ENCODE measurements around the gene SLC39A6.

DNA sequence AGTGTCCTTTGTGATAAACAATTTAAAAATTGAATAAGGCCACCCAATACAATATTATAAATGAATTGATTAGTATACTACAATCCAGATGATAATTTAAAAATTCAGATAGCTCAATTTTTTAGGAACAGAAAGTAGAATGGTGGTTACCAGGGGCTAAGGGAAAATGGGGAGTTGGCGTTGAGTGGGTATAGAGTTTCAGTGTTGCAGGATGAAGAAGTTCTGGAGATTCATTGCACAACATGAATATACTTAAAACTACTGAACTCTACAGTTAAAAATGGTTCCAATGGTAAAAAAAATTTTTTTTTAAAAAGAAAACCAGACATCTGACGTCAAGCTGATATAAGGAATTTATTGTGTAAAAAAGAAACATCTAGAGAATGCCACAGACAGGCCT, 20.9 kb downstream of the SLC39A6 start:
- TF ChIP-seq CTCF (IDR thresholded peaks at IDR 0.05; ENCODE audit: extremely low read depth in 1 of 2, insufficient read depth in 1 of 2, low read depth in 1 of 2, low read length in 2 of 2): no peak
- no peak for TF ChIP-seq POLR2A (IDR thresholded peaks at IDR 0.05; ENCODE audit: low read depth, low read length)
